CD8-positive, alpha-beta memory T cell (primary cell): ENCODE data around the gene SCTR. TPM values are rescaled to one million over a fixed set of nuclear protein-coding genes. Genes with fewer than 3 reads are reported as not detected.

ENCODE experiments used
- CTCF ChIA-PET: fragments of 350-600 bp; sonication (Branson Sonifier 250); formaldehyde crosslinking; loops from one replicate; lab custom pipeline; 2021; ENCODE audit warnings: antibody characterized with exemption; lab: Charles Lee
- POLR2A ChIA-PET: fragments of 350-600 bp; sonication (Branson Sonifier 250); formaldehyde crosslinking; loops from one replicate; lab custom pipeline; 2021; ENCODE audit warnings: antibody characterized with exemption; lab: Charles Lee
- DNase-seq, 5 donors: peaks; one replicate each; pipeline versions ENCODE4 v3.0.0 to v3.0.0-alpha.2; 2020 to 2022; ENCODE audit warnings: mixed read lengths in 1 of 5
- H3K27ac ChIP-seq: one replicate; pipeline ENCODE4 v1.7.0; 2013; ENCODE audit warnings: low read depth, mild to moderate bottlenecking, low read length, moderate library complexity
- H3K27me3 ChIP-seq: 2 replicates; pipeline ENCODE4 v1.7.0; 2013; ENCODE audit warnings: low read length, mild to moderate bottlenecking; ENCODE audit not compliant: insufficient read depth, poor library complexity, severe bottlenecking
- H3K36me3 ChIP-seq: 2 replicates; pipeline ENCODE4 v1.7.0; 2013; ENCODE audit warnings: mild to moderate bottlenecking, low read length, moderate library complexity; ENCODE audit not compliant: insufficient read depth
- H3K4me1 ChIP-seq: 2 replicates; pipeline ENCODE4 v1.7.0; 2013; ENCODE audit warnings: mild to moderate bottlenecking, low read length, moderate library complexity; ENCODE audit not compliant: insufficient read depth
- H3K4me3 ChIP-seq: 2 replicates; pipeline ENCODE4 v1.7.0; 2013; ENCODE audit warnings: mild to moderate bottlenecking, low read length
- H3K9me3 ChIP-seq: 2 replicates; pipeline ENCODE4 v1.7.0; 2013; ENCODE audit warnings: mild to moderate bottlenecking, low read length
- H3K27ac Mint-ChIP-seq, 8 donors: one replicate each; pipeline ENCODE4 v1.8.0; 2020 to 2021; ENCODE audit warnings: mixed read lengths in 8 of 8, mild to moderate bottlenecking in 6 of 8, inconsistent platforms in 3 of 8, moderate library complexity in 3 of 8
- H3K27me3 Mint-ChIP-seq, 2 donors: one replicate each; pipeline ENCODE4 v1.8.0; 2020 to 2021; ENCODE audit warnings: mixed read lengths in 2 of 2, mild to moderate bottlenecking in 1 of 2, moderate library complexity in 1 of 2
- H3K36me3 Mint-ChIP-seq, 3 donors: one replicate each; pipeline ENCODE4 v1.8.0; 2020 to 2021; ENCODE audit warnings: mixed read lengths in 3 of 3, inconsistent platforms in 1 of 3, mild to moderate bottlenecking in 1 of 3
- H3K4me1 Mint-ChIP-seq, 3 donors: one replicate each; pipeline ENCODE4 v1.8.0; 2020 to 2021; ENCODE audit warnings: mixed read lengths in 3 of 3, inconsistent platforms in 1 of 3, mild to moderate bottlenecking in 1 of 3
- H3K4me3 Mint-ChIP-seq, 7 donors: one replicate each; pipeline ENCODE4 v1.8.0; 2020 to 2021; ENCODE audit warnings: mixed read lengths in 7 of 7, mild to moderate bottlenecking in 6 of 7, moderate library complexity in 4 of 7, inconsistent platforms in 2 of 7
- H3K9me3 Mint-ChIP-seq, 5 donors: one replicate each; pipeline ENCODE4 v1.8.0; 2020 to 2022; ENCODE audit warnings: mixed read lengths in 5 of 5, mild to moderate bottlenecking in 3 of 5, moderate library complexity in 2 of 5, inconsistent platforms in 1 of 5
- polyA plus RNA-seq: library from polyadenylated mRNA; unstranded; fragments of 300-500 nt; fragmentation: Illumina TruSeq; gene quantifications from one replicate; pipeline ENCODE4 v1.2.3, GENCODE V29; 2021
- total RNA-seq, 2 experiments: library from RNA; stranded (reverse); gene quantifications; one replicate each; pipeline ENCODE4 v1.2.3, GENCODE V29; 2021

SCTR gene
- total and polyA plus RNA-seq, 3 experiments from 2014 or later, result not detected

GRCh38 chr2:119511989-119512388, 12.3 kb downstream of the SCTR start:
- no peaks in the 10 kb centered on the region for H3K27me3 ChIP-seq
- Mint-ChIP-seq H3K4me3 (no peak overlapping the region), H3K27ac (no peak overlapping the region), H3K4me1 (no peaks in the 10 kb centered on the region), H3K27me3 (peaks cover 4 to 11% of the 10 kb centered on the region in 2 donors), H3K9me3 (peaks cover 0 to 2% (median 0%) of the 10 kb centered on the region in 5 donors), H3K36me3 (no peaks in the 10 kb centered on the region)
- H3K4me1 ChIP-seq, result no peaks in the 10 kb centered on the region
- H3K36me3 ChIP-seq, result no peaks in the 10 kb centered on the region
- H3K27ac ChIP-seq, result no peak overlapping the region
- no peak overlapping the region for H3K4me3 ChIP-seq
- POLR2A ChIA-PET, result no interaction called here
- H3K9me3 ChIP-seq, result no peaks in the 10 kb centered on the region
- DNase-seq, result no peak
- CTCF ChIA-PET, result no interaction called here

- Histone ChIP-seq H3K9me3 (no peaks in the 10 kb centered on the region), H3K4me1 (no peaks in the 10 kb centered on the region), H3K36me3 (no peaks in the 10 kb centered on the region), H3K27ac (no peak overlapping the region), H3K4me3 (no peak overlapping the region), H3K27me3 (no peaks in the 10 kb centered on the region)
- Mint-ChIP-seq H3K27me3 (peaks cover 4 to 7% of the 10 kb centered on the region in 2 donors), H3K27ac (no peak overlapping the region), H3K4me1 (no peaks in the 10 kb centered on the region), H3K36me3 (no peaks in the 10 kb centered on the region), H3K4me3 (no peak overlapping the region), H3K9me3 (peaks cover 0 to 3% (median 0%) of the 10 kb centered on the region in 5 donors)
- CTCF ChIA-PET, result no interaction called here
- no peak for DNase-seq
- POLR2A ChIA-PET, result no interaction called here
Observed at GRCh38 chr2:119508756-119509155, 15.5 kb downstream of the SCTR start.

- ChIA-PET CTCF (no interaction called here), POLR2A (no interaction called here)
- Mint-ChIP-seq H3K27ac (no peak overlapping the region), H3K4me3 (no peak overlapping the region), H3K9me3 (peaks cover 19 to 27% (median 22%) of the 10 kb centered on the region in 5 donors), H3K36me3 (no peaks in the 10 kb centered on the region), H3K27me3 (peaks cover 7 to 40% of the 10 kb centered on the region in 2 donors), H3K4me1 (no peaks in the 10 kb centered on the region)
- Histone ChIP-seq H3K36me3 (no peaks in the 10 kb centered on the region), H3K27ac (no peak overlapping the region), H3K4me3 (no peak overlapping the region), H3K9me3 (no peaks in the 10 kb centered on the region), H3K27me3 (no peaks in the 10 kb centered on the region), H3K4me1 (no peaks in the 10 kb centered on the region)
- DNase-seq, result no peak
Observed at GRCh38 chr2:119496682-119497081, 27.6 kb downstream of the SCTR start.

- no peaks in the 10 kb centered on the region for H3K36me3 ChIP-seq
- no peaks in the 10 kb centered on the region for H3K4me1 Mint-ChIP-seq
- ChIA-PET POLR2A (no interaction called here), CTCF (no interaction called here)
- H3K27me3 ChIP-seq, result no peaks in the 10 kb centered on the region
- H3K4me3 Mint-ChIP-seq, result no peak overlapping the region
- H3K27ac ChIP-seq, result no peak overlapping the region
- H3K27ac Mint-ChIP-seq, result no peak overlapping the region
- H3K27me3 Mint-ChIP-seq, result peaks cover 7 to 34% of the 10 kb centered on the region in 2 donors
- peaks cover 15 to 24% (median 18%) of the 10 kb centered on the region in 5 donors for H3K9me3 Mint-ChIP-seq
- H3K4me3 ChIP-seq, result no peak overlapping the region
- H3K36me3 Mint-ChIP-seq, result no peaks in the 10 kb centered on the region
- H3K9me3 ChIP-seq, result no peaks in the 10 kb centered on the region
- no peaks in the 10 kb centered on the region for H3K4me1 ChIP-seq
- DNase-seq, result no peak
Observed at GRCh38 chr2:119495948-119496347, 28.3 kb downstream of the SCTR start.

- Mint-ChIP-seq H3K27me3 (peaks cover 6 to 21% of the 10 kb centered on the region in 2 donors), H3K36me3 (no peaks in the 10 kb centered on the region), H3K9me3 (peaks cover 5 to 11% (median 11%) of the 10 kb centered on the region in 5 donors), H3K27ac (no peak overlapping the region), H3K4me1 (no peaks in the 10 kb centered on the region), H3K4me3 (no peak overlapping the region)
- Histone ChIP-seq H3K27me3 (no peaks in the 10 kb centered on the region), H3K36me3 (no peaks in the 10 kb centered on the region), H3K27ac (no peak overlapping the region), H3K4me3 (no peak overlapping the region), H3K9me3 (no peaks in the 10 kb centered on the region), H3K4me1 (no peaks in the 10 kb centered on the region)
- DNase-seq, result no peak
- CTCF ChIA-PET, result no interaction called here
- POLR2A ChIA-PET, result no interaction called here
Observed at GRCh38 chr2:119494163-119494790, 30.0 kb downstream of the SCTR start.

GRCh38 chr2:119491776-119492525, 32.3 kb downstream of the SCTR start:
- no peak for DNase-seq
- Mint-ChIP-seq H3K4me3 (no peak overlapping the region), H3K27ac (no peak overlapping the region), H3K9me3 (no peaks in the 10 kb centered on the region), H3K36me3 (no peaks in the 10 kb centered on the region), H3K4me1 (no peaks in the 10 kb centered on the region), H3K27me3 (peaks cover 6 to 15% of the 10 kb centered on the region in 2 donors)
- H3K27me3 ChIP-seq, result no peaks in the 10 kb centered on the region
- POLR2A ChIA-PET, result no interaction called here
- no peaks in the 10 kb centered on the region for H3K9me3 ChIP-seq
- CTCF ChIA-PET, result no interaction called here
- H3K36me3 ChIP-seq, result no peaks in the 10 kb centered on the region
- H3K4me3 ChIP-seq, result no peak overlapping the region
- H3K4me1 ChIP-seq, result no peaks in the 10 kb centered on the region
- no peak overlapping the region for H3K27ac ChIP-seq

- no peak overlapping the region for H3K4me3 ChIP-seq
- no peaks in the 10 kb centered on the region for H3K4me1 ChIP-seq
- CTCF ChIA-PET, result no interaction called here
- Mint-ChIP-seq H3K36me3 (no peaks in the 10 kb centered on the region), H3K27ac (no peak overlapping the region), H3K27me3 (peaks cover 6 to 13% of the 10 kb centered on the region in 2 donors), H3K4me3 (no peak overlapping the region), H3K9me3 (no peaks in the 10 kb centered on the region), H3K4me1 (no peaks in the 10 kb centered on the region)
- DNase-seq, result no peak
- POLR2A ChIA-PET, result no interaction called here
- no peaks in the 10 kb centered on the region for H3K36me3 ChIP-seq
- H3K27me3 ChIP-seq, result no peaks in the 10 kb centered on the region
- H3K27ac ChIP-seq, result no peak overlapping the region
- no peaks in the 10 kb centered on the region for H3K9me3 ChIP-seq
Observed at GRCh38 chr2:119490653-119491195, 33.6 kb downstream of the SCTR start.

- H3K4me3 ChIP-seq, result no peak overlapping the region
- no peaks in the 10 kb centered on the region for H3K36me3 Mint-ChIP-seq
- POLR2A ChIA-PET, result no interaction called here
Observed at GRCh38 chr2:119490106-119490505, 34.2 kb downstream of the SCTR start.

More at GRCh38 chr2:119490106-119490505, 34.2 kb downstream of the SCTR start:
- peak overlapping the region in 1 of 8 donors; percentile 48 for H3K27ac Mint-ChIP-seq
- Histone ChIP-seq H3K36me3 (no peaks in the 10 kb centered on the region), H3K27me3 (no peaks in the 10 kb centered on the region), H3K4me1 (no peaks in the 10 kb centered on the region), H3K27ac (no peak overlapping the region), H3K9me3 (no peaks in the 10 kb centered on the region)
- H3K4me3 Mint-ChIP-seq, result no peak overlapping the region
- H3K4me1 Mint-ChIP-seq, result no peaks in the 10 kb centered on the region
- CTCF ChIA-PET, result no interaction called here
- H3K27me3 Mint-ChIP-seq, result peaks cover 6 to 9% of the 10 kb centered on the region in 2 donors
- no peaks in the 10 kb centered on the region for H3K9me3 Mint-ChIP-seq
- DNase-seq, result no peak
